ENCODE data around the gene PSTPIP2. TPM values are rescaled to one million over a fixed set of nuclear protein-coding genes. Genes with fewer than 3 reads are reported as not detected.

Gene PSTPIP2
- total RNA-seq, 1 experiment from 2014 or later: 3.3 TPM

GRCh38 chr18:46097431-46097800 lies 25.4 kb upstream of the PSTPIP2 start:
- Mint-ChIP-seq H3K4me3 (peak overlapping the region; percentile 95 to 99), H3K9me3 (no peaks in the 10 kb centered on the region), H3K27me3 (ENCODE audit: low read depth) (no peaks in the 10 kb centered on the region), H3K27ac (peak overlapping the region; percentile 94 to 98 (median 98)), H3K4me1 (peaks cover 17 to 19% of the 10 kb centered on the region in 2 experiments), H3K36me3 (ENCODE audit: insufficient read depth in 1 of 3, low read depth in 3 of 3) (peaks cover 22 to 43% (median 33%) of the 10 kb centered on the region in 3 experiments; a peak in 6 of 7 replicates)
- Histone ChIP-seq H3K79me1 (ENCODE audit: insufficient read depth, low read depth, low read length, poor library complexity, severe bottlenecking) (no peaks in the 10 kb centered on the region), H2BK12ac (ENCODE audit: insufficient read length, low read depth, low read length) (no peak overlapping the region), H2BK5ac (ENCODE audit: insufficient read length, low read length) (no peak overlapping the region), H2BK120ac (ENCODE audit: low read depth, low read length, poor library complexity, severe bottlenecking) (no peak overlapping the region), H2AK5ac (ENCODE audit: insufficient read length, low read length) (no peak overlapping the region), H3K4ac (ENCODE audit: low read depth, low read length) (no peak overlapping the region), H2AFZ (ENCODE audit: low read length) (no peak overlapping the region), H3K4me1 (ENCODE audit: insufficient read depth, low read length) (no peaks in the 10 kb centered on the region), H4K5ac (ENCODE audit: insufficient read length, low read depth, low read length) (no peak overlapping the region), H3K79me2 (ENCODE audit: insufficient read depth, low read length) (peaks cover 21% of the 10 kb centered on the region; the same call in 1 of the 2 replicates), H3K4me2 (ENCODE audit: insufficient read depth, insufficient read length, low read length) (peak overlapping the region; percentile 96), H3K18ac (ENCODE audit: insufficient read length, low read depth, low read length) (no peak overlapping the region), H3K9me3 (ENCODE audit: control insufficient read depth, low read depth, low read length) (no peaks in the 10 kb centered on the region), H4K20me1 (ENCODE audit: control insufficient read depth, insufficient read depth, insufficient read length) (no peaks in the 10 kb centered on the region), H3K23me2 (ENCODE audit: insufficient read length, low read depth, low read length, poor library complexity, severe bottlenecking) (peaks cover 3% of the 10 kb centered on the region), H3T11ph (ENCODE audit: low read length) (no peak overlapping the region), H2BK15ac (ENCODE audit: low read depth, low read length) (no peak overlapping the region), H3K23ac (ENCODE audit: insufficient read length, low read depth, low read length) (no peak overlapping the region), H3K27ac (ENCODE audit: insufficient read length, low read depth, low read length) (no peak overlapping the region), H3K56ac (ENCODE audit: insufficient read length, low read depth, low read length) (no peak overlapping the region), H3K9ac (ENCODE audit: extremely low read depth, insufficient read length, low read length) (peak overlapping the region; percentile 73), H4K91ac (ENCODE audit: insufficient read length, low read depth, low read length) (no peak overlapping the region), H3K27me3 (ENCODE audit: insufficient read depth, low read length) (no peaks in the 10 kb centered on the region), H4K8ac (replicated peaks; ENCODE audit: insufficient read length, low read depth, low read length) (no peak overlapping the region), H2BK20ac (ENCODE audit: low read depth, low read length, poor library complexity, severe bottlenecking) (no peak overlapping the region), H3K14ac (ENCODE audit: insufficient read depth, low read length) (no peak overlapping the region)
- TF ChIP-seq CTCF (conservative IDR thresholded peaks at IDR 0.05): no peak
- no CpG with 5 or more reads among the region's 8 CpGs for WGBS (ENCODE audit: extremely low coverage, insufficient read length, low lambda C conversion rate)
- no peak for DNase-seq
